NCI-H446 (cell line): ENCODE results near the gene TFAP2C.
"Not testable (repeated sequence)": the region's sequence is repeated elsewhere in the genome, so short reads cannot be mapped to it uniquely, and the experiment has no call there.

Source experiments
- DNase-seq, 2 experiments: peaks; one replicate each; lab custom pipeline; 2025; lab: John Stamatoyannopoulos, UW

The TFAP2C gene

DNA sequence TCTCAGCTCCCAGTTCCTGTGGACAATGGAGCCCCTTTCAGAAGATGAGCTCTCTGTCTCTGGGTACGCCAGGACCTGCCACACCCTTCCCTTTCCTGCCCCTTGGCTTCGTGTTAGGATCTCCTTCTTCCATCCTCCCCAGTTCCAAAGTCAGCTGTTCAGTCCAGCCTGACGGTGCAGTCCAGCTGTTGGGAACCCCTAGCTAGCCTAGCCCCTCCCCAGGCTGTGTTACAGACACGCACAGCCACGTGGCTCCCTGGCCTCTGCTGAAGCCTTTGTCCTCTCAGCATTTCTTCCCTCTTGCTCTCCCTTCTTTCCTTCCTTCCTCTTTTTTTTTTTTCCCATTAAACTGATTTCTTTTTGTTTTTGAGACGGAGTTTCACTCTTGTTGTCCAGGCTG, 12.4 kb upstream of the TFAP2C start:
- DNase-seq, result no peak

- DNase-seq, result no peak
Observed at GRCh38 chr20:56617489-56617888, 11.6 kb upstream of the TFAP2C start.

DNA sequence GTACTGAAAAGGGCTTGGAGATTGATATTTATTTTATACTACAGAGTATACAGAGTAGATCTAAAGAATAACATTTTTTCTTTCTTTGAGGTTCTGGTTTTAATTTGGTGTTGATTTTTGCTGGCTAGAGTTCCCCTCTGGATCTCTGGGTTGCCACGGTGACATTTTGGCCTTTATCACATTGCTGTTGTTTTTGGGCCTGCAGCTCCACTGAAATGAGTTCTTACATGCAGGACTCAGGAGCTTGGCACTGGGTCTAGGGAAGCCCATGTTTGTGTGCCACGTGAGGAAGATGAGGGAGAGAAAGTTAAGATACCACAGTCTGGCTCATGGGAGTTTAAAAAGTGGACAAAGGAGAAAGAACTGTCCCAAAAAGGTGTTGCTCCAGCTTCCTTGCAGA, 7.4 kb upstream of the TFAP2C start:
- no peak for DNase-seq

- not testable (repeated sequence) for DNase-seq
Observed at GRCh38 chr20:56623930-56624329, 5.2 kb upstream of the TFAP2C start.

GRCh38 chr20:56624786-56625681, 4.1 kb upstream of the TFAP2C start:
- no peak for DNase-seq

DNA sequence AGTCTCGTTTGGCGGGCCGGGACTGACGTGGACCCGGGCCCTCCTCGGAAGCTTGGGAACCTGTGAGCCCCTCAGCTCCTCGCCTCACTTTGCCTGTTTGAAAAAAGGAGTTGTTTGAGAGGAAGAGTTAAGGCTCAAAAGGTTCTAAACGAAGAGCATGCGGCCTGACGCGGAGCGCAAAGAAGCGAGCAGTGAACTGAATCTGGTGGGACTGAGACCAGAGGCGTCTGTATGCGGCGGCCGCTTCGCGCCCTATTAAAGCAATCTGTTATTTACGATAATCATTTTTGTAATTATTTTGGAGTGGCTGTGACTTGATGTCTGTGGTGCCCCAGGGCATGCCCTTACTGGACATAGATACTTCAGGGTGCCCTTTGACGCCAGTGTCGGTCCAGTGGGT, 3.3 kb upstream of the TFAP2C start:
- no peak for DNase-seq

DNA sequence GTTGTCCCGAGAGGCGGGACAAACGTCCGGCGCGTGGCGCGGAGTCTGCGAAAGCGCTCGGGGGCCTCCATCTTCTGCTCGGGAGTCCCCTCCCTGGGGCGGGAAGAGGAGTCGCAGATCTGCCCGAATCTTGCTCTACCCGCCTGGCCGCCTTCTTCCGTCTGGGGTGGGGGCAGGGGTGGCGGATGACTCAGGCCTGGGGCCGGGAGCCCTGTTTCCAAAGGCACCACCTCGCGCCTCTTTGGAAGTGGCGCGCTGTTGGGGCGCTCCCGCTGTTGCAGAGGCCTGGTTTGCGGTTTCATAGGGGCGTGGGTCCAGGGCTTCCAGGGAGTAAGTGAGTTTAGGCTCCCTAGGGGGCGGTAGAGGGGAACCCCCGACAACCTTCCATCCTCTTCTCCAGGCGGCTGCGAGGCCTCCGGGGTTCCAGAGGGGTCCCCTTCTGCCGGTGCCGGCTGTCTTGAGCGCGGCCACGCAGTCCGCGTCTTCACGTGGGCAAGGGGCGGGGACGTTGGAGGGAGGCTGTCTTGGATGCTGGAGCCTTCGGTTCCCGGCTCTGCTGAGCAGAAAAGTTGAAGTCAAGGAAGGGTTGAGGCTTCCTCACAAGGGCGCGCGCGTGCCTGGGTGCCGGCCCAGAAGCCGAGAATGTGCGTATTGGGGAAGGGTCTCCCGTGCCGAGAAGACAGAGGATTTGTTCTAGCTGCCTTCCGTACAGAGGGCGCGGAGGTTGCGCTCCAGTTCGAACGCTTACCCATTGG, 2.6 kb upstream of the TFAP2C start:
- DNase-seq, result no peak

GRCh38 chr20:56627122-56628014, 1.7 kb upstream of the TFAP2C start:
- no peak for DNase-seq

DNA sequence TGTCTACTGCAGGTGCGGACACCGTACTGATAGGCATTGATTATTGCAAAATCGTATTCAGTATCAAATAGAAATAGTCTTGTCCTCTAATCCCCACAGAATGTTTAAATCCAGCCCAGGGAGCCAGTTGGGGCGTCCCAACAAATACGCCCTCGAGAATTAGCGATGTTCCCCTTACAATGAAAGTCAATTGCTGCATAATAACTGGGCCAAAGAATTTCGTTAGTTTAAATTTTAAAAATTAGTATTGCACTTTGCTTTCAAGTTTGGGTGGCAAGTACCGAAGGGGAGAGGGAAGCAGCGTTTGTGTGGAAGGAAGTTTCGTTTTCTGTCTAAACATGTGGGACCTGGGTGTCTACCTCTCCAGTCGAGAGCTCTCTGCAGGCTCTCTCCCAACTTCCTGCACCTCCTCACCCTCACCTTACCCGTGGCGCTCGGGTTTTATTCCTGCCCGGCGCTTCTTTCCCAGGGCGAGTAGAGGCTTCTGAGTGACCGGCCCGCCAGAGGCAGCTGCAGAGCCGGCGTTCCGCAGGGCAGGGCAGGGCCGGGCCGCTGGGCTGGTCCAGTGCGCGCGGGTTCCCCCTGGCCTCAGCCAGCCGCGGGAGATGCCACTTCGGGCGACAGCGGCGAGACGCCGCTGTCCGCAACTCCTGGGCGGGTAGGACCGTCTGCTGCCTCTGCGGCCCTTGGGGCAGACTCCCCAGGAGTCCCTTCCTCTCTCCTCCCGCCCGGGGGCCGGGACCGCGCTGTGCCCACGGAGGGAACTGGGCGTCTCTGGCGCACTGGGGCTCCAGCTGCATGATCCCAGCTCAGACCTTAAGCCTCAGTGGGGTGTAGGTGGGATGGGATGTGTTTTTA, 862 bp upstream of the TFAP2C start:
- no peak for DNase-seq

DNA sequence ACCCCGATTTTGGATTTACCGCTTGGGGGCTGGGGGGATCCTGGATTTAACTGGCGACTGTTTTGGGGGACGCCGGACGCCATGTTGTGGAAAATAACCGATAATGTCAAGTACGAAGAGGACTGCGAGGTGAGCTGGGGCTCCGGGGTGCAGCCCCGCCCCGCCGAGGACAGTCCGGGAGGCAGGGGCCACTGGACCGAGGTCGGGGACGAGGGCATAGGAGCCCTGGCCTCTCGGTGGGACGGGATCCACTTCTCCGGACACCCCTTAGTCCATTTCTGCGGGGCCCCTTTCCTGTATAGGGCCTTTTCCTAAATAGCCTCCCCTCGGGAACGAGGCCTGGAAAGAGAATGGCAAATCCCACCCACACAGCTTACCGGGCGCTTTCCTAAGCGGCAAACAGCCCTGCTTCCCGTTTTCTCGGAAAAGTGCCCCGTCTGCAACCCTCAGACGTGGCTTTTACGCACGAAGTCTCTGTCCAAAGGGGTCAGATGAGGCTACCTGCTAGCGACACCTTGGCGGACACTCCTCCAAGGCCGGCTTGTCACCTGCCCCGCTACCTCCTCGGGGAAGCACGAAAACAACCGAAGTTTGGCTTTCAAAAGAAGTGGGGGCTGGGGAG, 469 bp downstream of the TFAP2C start:
- DNase-seq, result no peak

DNA sequence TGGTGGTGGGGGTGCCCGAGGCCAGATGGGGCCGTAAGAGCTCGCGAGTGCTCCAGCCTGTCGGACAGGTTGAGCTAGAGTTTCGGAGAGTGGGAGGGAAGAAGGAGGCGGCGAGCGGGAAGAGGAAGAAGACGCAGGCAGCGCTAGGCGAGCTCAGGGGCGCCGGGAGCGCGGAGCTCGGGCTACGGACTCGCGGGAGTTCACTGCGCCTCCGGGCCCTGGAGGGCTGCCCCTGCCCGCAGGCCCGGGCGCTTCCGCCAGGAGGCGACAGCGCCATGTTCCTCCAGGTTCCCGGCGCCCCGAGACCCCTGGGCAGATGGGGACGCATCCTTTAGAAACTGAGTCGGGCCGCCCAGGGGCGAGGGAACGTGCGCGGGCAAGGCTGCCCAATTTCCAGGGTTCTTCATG, 984 bp downstream of the TFAP2C start:
- no peak for DNase-seq

DNA sequence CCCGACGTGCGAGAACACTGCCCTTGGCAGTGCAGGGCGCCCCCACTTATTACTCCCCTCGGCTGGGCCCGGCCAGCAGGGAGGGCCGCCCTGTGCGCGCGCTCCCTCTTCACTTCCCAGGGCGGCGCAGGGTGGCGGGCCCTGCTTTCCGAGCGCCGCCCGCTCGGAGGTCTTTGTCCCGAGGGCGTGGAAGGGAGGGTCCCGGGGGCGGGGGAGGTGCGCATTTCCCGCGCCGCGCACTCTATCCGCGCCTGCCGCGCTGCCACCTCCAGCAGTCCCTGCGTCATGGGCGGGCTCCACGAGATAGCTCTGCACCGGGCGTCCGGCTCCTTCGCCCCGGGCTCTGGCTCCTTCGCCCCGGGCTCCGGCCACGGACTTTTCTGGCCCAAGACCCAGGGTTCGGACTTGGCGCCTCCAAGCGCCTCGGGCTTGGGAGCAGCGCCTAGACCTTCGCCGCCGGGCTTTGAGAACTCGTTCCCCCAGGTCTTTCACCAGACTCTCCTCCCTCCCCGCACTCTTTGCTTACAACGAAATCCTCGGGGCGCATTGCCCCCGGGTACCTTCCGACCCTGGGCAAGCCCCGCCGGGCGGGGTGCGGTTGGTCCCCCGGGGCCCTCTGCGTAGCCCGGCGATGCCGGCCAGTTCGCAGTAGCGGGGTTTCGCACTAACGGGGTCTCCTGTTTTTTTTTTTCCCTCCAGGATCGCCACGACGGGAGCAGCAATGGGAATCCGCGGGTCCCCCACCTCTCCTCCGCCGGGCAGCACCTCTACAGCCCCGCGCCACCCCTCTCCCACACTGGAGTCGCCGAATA, 1.6 kb downstream of the TFAP2C start:
- no peak for DNase-seq

GRCh38 chr20:56631318-56631989, 2.3 kb downstream of the TFAP2C start:
- DNase-seq, result no peak

DNA sequence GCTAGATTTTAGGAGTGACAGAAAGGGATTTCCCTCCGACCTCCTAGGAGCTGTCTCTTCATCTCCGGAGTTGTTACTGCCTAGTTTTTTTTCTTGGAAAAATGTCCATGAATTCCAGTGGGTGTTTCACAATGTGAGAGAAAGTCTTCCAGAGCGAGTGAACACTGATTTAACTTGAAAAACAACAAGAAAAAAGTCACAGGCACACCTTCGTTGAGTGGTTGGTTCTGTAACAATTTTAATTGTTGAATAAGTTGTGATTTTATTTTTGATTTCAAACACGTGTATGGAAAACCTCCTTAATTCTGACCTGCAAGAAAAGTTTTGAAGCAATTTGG, 2.9 kb downstream of the TFAP2C start:
- no peak for DNase-seq

- DNase-seq, result no peak
Observed at GRCh38 chr20:56634307-56634706, 5.2 kb downstream of the TFAP2C start.

- DNase-seq, result no peak
Observed at GRCh38 chr20:56634735-56635385, 5.8 kb downstream of the TFAP2C start.

DNA sequence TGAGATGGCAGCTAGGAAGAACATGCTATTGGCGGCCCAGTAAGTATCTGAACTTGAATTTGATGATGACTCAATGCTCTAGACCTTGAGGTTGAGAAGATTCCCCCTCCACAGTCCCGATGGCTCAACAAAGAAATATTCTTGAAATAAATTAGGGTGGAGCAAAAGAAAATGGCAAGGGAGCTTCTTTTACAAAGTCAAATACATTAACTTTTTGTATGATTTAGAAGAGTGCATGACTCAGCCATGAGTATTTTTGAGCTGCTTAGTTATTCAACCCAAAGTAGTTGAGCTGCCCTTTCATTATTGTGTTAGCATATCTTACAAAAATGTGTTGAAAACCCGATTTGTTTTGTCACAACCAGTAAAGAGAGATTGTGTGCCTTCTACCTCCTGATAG, 7.6 kb downstream of the TFAP2C start:
- no peak for DNase-seq

- DNase-seq, result no peak
Observed at GRCh38 chr20:56637576-56637975, 8.5 kb downstream of the TFAP2C start.

DNA sequence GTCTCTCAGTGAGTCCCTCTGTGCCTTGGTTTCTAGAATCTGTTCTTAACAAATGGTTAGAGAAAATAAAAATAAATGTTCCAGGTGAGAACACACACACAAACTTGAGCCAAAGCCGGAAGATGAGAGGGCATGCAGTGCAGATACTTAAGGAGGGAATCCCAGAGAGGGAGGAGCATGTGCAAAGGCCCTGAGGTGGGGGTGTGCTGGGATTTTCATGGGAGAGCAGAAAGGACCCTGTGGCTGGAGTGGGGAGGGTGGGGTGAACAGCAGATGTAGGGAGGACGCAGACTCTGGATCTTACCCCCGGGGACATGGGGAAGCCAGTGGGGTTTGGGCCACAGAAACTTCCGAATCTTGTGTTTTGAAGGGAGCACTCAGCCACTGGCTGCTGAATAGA, 17.5 kb downstream of the TFAP2C start:
- DNase-seq, result no peak
